GM12892 (cell line): ENCODE results near the gene MADCAM1.

ENCODE experiments used
- POLR2A ChIP-seq: IDR thresholded peaks from 2 replicates; pipeline ENCODE4 v1.6.1; 2011; ENCODE audit warnings: low read depth, low read length, control low read depth
- POLR2AphosphoS5 ChIP-seq: IDR thresholded peaks from 2 replicates; pipeline ENCODE4 v1.6.1; 2011; ENCODE audit warnings: low read depth, low read length, control low read depth
- TAF1 ChIP-seq: IDR thresholded peaks from 2 replicates; pipeline ENCODE4 v1.6.1; 2011; ENCODE audit warnings: low read depth, mild to moderate bottlenecking, control low read depth, low read length, borderline replicate concordance

GRCh38 chr19:533364-534058 lies 37.2 kb downstream of the MADCAM1 start:
- TF ChIP-seq TAF1 (no peak), POLR2AphosphoS5 (no peak), POLR2A (no peak)
